Effector CD4-positive, alpha-beta T cell (primary cell): ENCODE data around the gene HGS.
"Not testable (repeated sequence)": the region's sequence is repeated elsewhere in the genome, so short reads cannot be mapped to it uniquely, and the experiment has no call there.

ENCODE experiments used
- DNase-seq: peaks from one replicate; pipeline ENCODE4 v3.0.0-alpha.2; 2020

HGS gene

GRCh38 chr17:81656118-81656743 is 27.6 kb upstream of the HGS start, which contains the start of gene PDE6G:
TSS of gene PDE6G (minus strand) at chr17:81656542. CDS start at chr17:81653305, 3,237 bp downstream.
- no peak for DNase-seq

- DNase-seq, result no peak
Measured at GRCh38 chr17:81656835-81657234, 27.0 kb upstream of the HGS start.

- no peak for DNase-seq
Measured at GRCh38 chr17:81659038-81659437, 24.8 kb upstream of the HGS start.

- no peak for DNase-seq
Measured at GRCh38 chr17:81660441-81660840, 23.4 kb upstream of the HGS start.

GRCh38 chr17:81662002-81662401 is 21.8 kb upstream of the HGS start:
- DNase-seq, result no peak

- DNase-seq, result no peak
Measured at GRCh38 chr17:81664051-81664470, 19.8 kb upstream of the HGS start.

- DNase-seq, result no peak
Measured at GRCh38 chr17:81665205-81666091, 18.4 kb upstream of the HGS start.

GRCh38 chr17:81666092-81666341 is 17.8 kb upstream of the HGS start:
- DNase-seq, result no peak

GRCh38 chr17:81666342-81667191 is 17.2 kb upstream of the HGS start, which contains the start of the genes CCDC137 and OXLD1:
TSS of gene CCDC137 (plus strand) at chr17:81666737. CDS start at chr17:81666767, 30 bp downstream.
TSS of gene OXLD1 (minus strand) at chr17:81666605. CDS start at chr17:81666577, 28 bp downstream.
- DNase-seq, result peak; percentile 92

GRCh38 chr17:81667754-81668153 is 16.1 kb upstream of the HGS start:
- no peak for DNase-seq

GRCh38 chr17:81672504-81672903 is 11.3 kb upstream of the HGS start:
- DNase-seq, result no peak

GRCh38 chr17:81672954-81673353 is 10.9 kb upstream of the HGS start:
- no peak for DNase-seq

- no peak for DNase-seq
Measured at GRCh38 chr17:81673561-81674258, 10.1 kb upstream of the HGS start.

GRCh38 chr17:81675515-81676221 is 8.1 kb upstream of the HGS start:
- not testable (repeated sequence) for DNase-seq

GRCh38 chr17:81676906-81677305 is 6.9 kb upstream of the HGS start:
- DNase-seq, result no peak

GRCh38 chr17:81680150-81680549 is 3.7 kb upstream of the HGS start:
- no peak for DNase-seq

GRCh38 chr17:81681672-81682071 is 2.1 kb upstream of the HGS start:
- no peak for DNase-seq

GRCh38 chr17:81682565-81683207 is 1.1 kb upstream of the HGS start:
- no peak for DNase-seq

GRCh38 chr17:81683208-81683583 is 615 bp upstream of the HGS start:
- no peak for DNase-seq

GRCh38 chr17:81684442-81684911 is 666 bp downstream of the HGS start:
- DNase-seq, result no peak

- no peak for DNase-seq
Measured at GRCh38 chr17:81685108-81685507, 1.3 kb downstream of the HGS start.
